ENCODE results near the gene RNF43. TPM values are rescaled to one million over a fixed set of nuclear protein-coding genes. Genes with fewer than 3 reads are reported as not detected.
A peak's percentile ranks its signal among the peaks of the same experiment; 100 is the strongest.

The RNF43 gene
- total and polyA plus RNA-seq, 2 of the 13 experiments (the other 11 are each of a cell fraction or from before 2014, with no cell fraction given), result 31.0 to 53.4 TPM

DNA sequence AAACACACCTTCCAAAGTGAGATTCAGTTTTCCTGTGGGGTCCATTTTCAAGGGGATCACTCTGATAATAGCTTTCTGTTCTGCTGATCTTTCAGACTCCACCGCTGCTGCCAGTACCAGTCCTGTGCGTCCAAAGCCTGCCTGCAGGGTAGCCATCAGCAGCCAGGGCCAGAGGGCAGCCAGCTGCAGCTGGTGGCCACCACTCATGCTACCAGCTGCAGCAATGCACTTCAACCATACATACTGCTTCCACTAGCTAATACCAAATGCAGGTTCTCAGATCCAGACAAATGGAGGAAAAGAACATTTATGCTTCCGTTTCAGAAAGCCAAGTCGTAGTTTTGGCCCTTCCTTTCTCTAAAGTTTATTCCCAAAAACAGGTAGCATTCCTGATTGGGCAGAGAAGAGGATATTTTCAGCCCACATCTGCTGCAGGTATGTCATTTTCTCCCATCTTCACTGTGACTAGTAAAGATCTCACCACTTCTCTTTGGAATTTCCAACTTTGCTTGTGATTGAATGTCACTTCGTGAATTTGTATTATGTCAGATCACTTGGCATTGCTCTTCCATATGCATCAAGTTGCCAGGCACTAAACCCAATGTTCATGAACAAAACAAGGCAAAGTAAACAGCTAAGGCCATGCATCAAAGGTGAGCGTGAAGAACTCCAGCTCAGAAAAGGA lies 1.8 kb downstream of the RNF43 start (continued):
- TF ChIP-seq, protein P1, sequence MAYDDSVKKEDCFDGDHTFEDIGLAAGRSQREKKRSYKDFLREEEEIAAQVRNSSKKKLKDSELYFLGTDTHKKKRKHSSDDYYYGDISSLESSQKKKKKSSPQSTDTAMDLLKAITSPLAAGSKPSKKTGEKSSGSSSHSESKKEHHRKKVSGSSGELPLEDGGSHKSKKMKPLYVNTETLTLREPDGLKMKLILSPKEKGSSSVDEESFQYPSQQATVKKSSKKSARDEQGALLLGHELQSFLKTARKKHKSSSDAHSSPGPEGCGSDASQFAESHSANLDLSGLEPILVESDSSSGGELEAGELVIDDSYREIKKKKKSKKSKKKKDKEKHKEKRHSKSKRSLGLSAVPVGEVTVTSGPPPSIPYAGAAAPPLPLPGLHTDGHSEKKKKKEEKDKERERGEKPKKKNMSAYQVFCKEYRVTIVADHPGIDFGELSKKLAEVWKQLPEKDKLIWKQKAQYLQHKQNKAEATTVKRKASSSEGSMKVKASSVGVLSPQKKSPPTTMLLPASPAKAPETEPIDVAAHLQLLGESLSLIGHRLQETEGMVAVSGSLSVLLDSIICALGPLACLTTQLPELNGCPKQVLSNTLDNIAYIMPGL (CRISPR knock-in tag; IDR thresholded peaks at IDR 0.05; ENCODE audit: borderline replicate concordance in 1 of 2, low read depth in 1 of 2), result peak; percentile 60 to 82; a peak in 3 of 4 replicates
- no peak for TF ChIP-seq SCMH1 (CRISPR knock-in tag; IDR thresholded peaks at IDR 0.05; ENCODE audit: borderline replicate concordance)
- TF ChIP-seq ZNF333 (CRISPR knock-in tag; IDR thresholded peaks at IDR 0.05; ENCODE audit: borderline replicate concordance), result no peak
- 0 out of 2 replicates have a peak, but pooled peaks have one; percentile 41 for TF ChIP-seq ZNF264 (CRISPR knock-in tag; IDR thresholded peaks at IDR 0.05)
- peak; percentile 91 for TF ChIP-seq MLLT10 (CRISPR knock-in tag; IDR thresholded peaks at IDR 0.05)
- peak; percentile 62; the same call in 1 of the 2 replicates for TF ChIP-seq SIN3A (IDR thresholded peaks at IDR 0.05; ENCODE audit: borderline replicate concordance, low read depth, low read length)
- no peak for TF ChIP-seq ZSCAN31 (CRISPR knock-in tag; IDR thresholded peaks at IDR 0.05; ENCODE audit: low read depth)
- no peak for TF ChIP-seq ZNF615 (CRISPR knock-in tag; IDR thresholded peaks at IDR 0.05; ENCODE audit: borderline replicate concordance)
- TF ChIP-seq ZNF496 (CRISPR knock-in tag; IDR thresholded peaks at IDR 0.05; ENCODE audit: insufficient replicate concordance), result no peak
- TF ChIP-seq, protein P2, sequence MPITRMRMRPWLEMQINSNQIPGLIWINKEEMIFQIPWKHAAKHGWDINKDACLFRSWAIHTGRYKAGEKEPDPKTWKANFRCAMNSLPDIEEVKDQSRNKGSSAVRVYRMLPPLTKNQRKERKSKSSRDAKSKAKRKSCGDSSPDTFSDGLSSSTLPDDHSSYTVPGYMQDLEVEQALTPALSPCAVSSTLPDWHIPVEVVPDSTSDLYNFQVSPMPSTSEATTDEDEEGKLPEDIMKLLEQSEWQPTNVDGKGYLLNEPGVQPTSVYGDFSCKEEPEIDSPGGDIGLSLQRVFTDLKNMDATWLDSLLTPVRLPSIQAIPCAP (CRISPR knock-in tag; IDR thresholded peaks at IDR 0.05; ENCODE audit: low read depth), result no peak
- no peak for TF ChIP-seq ZZZ3 (CRISPR knock-in tag; IDR thresholded peaks at IDR 0.05; ENCODE audit: borderline replicate concordance)
- no peak for TF ChIP-seq ARID3A (IDR thresholded peaks at IDR 0.05; ENCODE audit: low read depth, low read length)
- TF ChIP-seq GFI1 (CRISPR knock-in tag; IDR thresholded peaks at IDR 0.05; ENCODE audit: borderline replicate concordance), result no peak
- TF ChIP-seq, protein P3, sequence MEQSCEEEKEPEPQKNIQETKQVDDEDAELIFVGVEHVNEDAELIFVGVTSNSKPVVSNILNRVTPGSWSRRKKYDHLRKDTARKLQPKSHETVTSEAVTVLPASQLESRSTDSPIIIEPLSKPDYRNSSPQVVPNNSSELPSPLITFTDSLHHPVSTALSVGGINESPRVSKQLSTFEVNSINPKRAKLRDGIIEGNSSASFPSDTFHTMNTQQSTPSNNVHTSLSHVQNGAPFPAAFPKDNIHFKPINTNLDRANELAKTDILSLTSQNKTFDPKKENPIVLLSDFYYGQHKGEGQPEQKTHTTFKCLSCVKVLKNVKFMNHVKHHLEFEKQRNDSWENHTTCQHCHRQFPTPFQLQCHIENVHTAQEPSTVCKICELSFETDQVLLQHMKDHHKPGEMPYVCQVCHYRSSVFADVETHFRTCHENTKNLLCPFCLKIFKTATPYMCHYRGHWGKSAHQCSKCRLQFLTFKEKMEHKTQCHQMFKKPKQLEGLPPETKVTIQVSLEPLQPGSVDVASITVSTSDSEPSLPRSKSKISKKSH (CRISPR knock-in tag; IDR thresholded peaks at IDR 0.05; ENCODE audit: borderline replicate concordance), result no peak
- TF ChIP-seq, protein P4, sequence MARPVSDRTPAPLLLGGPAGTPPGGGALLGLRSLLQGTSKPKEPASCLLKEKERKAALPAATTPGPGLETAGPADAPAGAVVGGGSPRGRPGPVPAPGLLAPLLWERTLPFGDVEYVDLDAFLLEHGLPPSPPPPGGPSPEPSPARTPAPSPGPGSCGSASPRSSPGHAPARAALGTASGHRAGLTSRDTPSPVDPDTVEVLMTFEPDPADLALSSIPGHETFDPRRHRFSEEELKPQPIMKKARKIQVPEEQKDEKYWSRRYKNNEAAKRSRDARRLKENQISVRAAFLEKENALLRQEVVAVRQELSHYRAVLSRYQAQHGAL (CRISPR knock-in tag; IDR thresholded peaks at IDR 0.05; ENCODE audit: not compliant biosample characterization), result no peak
- TF ChIP-seq NCOR1 (IDR thresholded peaks at IDR 0.05; ENCODE audit: borderline replicate concordance, low read length), result no peak
- no peak for TF ChIP-seq AHR (CRISPR knock-in tag; IDR thresholded peaks at IDR 0.05)
- no peak for TF ChIP-seq ZNF282 (IDR thresholded peaks at IDR 0.05; ENCODE audit: partially characterized antibody)
- peak; percentile 74; the same call in 1 of the 2 replicates for TF ChIP-seq ZC3H4 (CRISPR knock-in tag; IDR thresholded peaks at IDR 0.05; ENCODE audit: borderline replicate concordance)
- no peak for TF ChIP-seq ZSCAN22 (CRISPR knock-in tag; IDR thresholded peaks at IDR 0.05)
- TF ChIP-seq ZNF180 (CRISPR knock-in tag; IDR thresholded peaks at IDR 0.05; ENCODE audit: borderline replicate concordance, low read depth), result no peak
- TF ChIP-seq ISX (CRISPR knock-in tag; conservative IDR thresholded peaks at IDR 0.05), result no peak
- no peak for TF ChIP-seq ATF1 (CRISPR knock-in tag; IDR thresholded peaks at IDR 0.05)
